ENCODE measurements around the gene MIEN1. TPM values are rescaled to one million over a fixed set of nuclear protein-coding genes. Genes with fewer than 3 reads are reported as not detected.

The MIEN1 gene
- total and polyA plus RNA-seq, 2 of the 13 experiments (the other 11 are each of a cell fraction or from before 2014, with no cell fraction given): 40.6 to 56.6 TPM

DNA sequence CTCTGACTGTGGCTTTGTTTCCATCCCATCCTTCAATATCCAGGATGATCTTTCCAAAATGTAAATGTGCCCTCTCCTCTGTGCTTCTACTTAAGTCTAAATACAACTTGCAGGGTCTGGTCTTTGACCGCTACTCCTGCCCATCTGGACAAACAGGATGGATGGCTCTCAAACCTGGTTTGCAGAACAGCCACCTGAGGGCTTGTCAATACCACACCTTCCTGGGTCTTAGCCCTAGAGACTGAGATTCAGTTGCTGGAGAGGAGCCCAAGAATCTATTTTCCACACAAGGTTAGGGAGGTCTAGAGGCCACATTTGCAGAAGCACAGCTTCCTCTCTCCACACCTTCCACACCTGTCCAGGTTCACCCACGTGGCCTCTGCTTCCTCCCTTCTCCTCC is 5.5 kb upstream of the MIEN1 start (continued):
- TF ChIP-seq, protein P1, sequence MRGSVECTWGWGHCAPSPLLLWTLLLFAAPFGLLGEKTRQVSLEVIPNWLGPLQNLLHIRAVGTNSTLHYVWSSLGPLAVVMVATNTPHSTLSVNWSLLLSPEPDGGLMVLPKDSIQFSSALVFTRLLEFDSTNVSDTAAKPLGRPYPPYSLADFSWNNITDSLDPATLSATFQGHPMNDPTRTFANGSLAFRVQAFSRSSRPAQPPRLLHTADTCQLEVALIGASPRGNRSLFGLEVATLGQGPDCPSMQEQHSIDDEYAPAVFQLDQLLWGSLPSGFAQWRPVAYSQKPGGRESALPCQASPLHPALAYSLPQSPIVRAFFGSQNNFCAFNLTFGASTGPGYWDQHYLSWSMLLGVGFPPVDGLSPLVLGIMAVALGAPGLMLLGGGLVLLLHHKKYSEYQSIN (CRISPR knock-in tag; IDR thresholded peaks at IDR 0.05; ENCODE audit: borderline replicate concordance): no peak
- no peak for TF ChIP-seq ZNF879 (CRISPR knock-in tag; IDR thresholded peaks at IDR 0.05)

DNA sequence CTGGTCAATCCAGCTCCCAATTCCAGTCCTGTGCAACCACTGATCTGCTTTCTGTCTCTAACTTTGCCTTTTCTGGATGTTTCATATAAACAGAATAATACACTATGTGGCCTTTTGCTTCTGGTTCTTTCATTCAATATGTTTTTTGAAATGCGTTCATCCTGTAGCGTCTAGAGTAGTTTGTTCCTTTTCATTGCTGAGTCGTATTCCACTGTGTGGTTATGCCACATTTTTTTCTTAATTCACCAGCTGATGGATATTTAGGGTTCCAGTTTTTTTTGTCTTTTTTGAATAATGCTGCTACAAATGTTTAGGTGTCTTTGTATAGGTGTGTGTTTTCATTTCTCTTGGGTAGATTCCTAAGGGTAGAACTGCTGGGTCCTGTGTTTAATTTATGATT is 2.3 kb upstream of the MIEN1 start:
- H3K36me3 ChIP-seq (replicated peaks in 1 of 2; ENCODE audit: control insufficient read depth in 1 of 2, insufficient read depth in 2 of 2, low read length in 2 of 2): peaks cover 8 to 17% of the 10 kb centered on the region in 2 experiments; a peak in 4 of 5 replicates
- in situ Hi-C loops (cut with HindIII; ENCODE audit: extremely low pct_ligation_motif_present, low pct_unique_long_range_greater_than_20kb): no loop called here
- ChIA-PET CTCF (ENCODE audit: low intra/inter-chr PET ratio, low total read pairs) (no interaction called here), POLR2A (interaction anchor here (1.4 to 1.7 kb wide), 2 partner anchors 18 to 37 kb away, joined by 4 to 5 read pairs; no protein-coding TSS in a partner anchor)
- H3K27ac ChIP-seq (ENCODE audit: extremely low read length, insufficient read depth, low read length): no peak overlapping the region
- intact Hi-C loops (cut with micrococcal nuclease; ENCODE audit: unreplicated experiment): loop anchor here (10.0 kb wide), 1 partner anchor 268 kb away; the partner anchor contains the start of gene CDK12
- no peaks in the 10 kb centered on the region; a peak in 1 of 5 replicates for H3K27me3 ChIP-seq (ENCODE audit: control insufficient read depth in 1 of 2, insufficient read depth in 2 of 2, low read length in 2 of 2)
- no peaks in the 10 kb centered on the region for H3K9me3 ChIP-seq (ENCODE audit: low read length)
- no TSS peak for BruUV-seq (replicated peaks)
- FAIRE-seq (no peak), ATAC-seq (no peak), DNase-seq (ENCODE audit: low spot score) (no peak)
- no peak for TF ChIP-seq ZNF652 (CRISPR knock-in tag; IDR thresholded peaks at IDR 0.05; ENCODE audit: borderline replicate concordance, low read depth)
- TF ChIP-seq, protein P2, sequence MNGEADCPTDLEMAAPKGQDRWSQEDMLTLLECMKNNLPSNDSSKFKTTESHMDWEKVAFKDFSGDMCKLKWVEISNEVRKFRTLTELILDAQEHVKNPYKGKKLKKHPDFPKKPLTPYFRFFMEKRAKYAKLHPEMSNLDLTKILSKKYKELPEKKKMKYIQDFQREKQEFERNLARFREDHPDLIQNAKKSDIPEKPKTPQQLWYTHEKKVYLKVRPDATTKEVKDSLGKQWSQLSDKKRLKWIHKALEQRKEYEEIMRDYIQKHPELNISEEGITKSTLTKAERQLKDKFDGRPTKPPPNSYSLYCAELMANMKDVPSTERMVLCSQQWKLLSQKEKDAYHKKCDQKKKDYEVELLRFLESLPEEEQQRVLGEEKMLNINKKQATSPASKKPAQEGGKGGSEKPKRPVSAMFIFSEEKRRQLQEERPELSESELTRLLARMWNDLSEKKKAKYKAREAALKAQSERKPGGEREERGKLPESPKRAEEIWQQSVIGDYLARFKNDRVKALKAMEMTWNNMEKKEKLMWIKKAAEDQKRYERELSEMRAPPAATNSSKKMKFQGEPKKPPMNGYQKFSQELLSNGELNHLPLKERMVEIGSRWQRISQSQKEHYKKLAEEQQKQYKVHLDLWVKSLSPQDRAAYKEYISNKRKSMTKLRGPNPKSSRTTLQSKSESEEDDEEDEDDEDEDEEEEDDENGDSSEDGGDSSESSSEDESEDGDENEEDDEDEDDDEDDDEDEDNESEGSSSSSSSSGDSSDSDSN (CRISPR knock-in tag; IDR thresholded peaks at IDR 0.05): no peak
- no peak overlapping the region for H3K4me3 ChIP-seq (replicated peaks in 1 of 3; ENCODE audit: insufficient read depth in 1 of 3, low read depth in 2 of 3, low read length in 3 of 3)
- peaks cover 39% of the 10 kb centered on the region for H3K4me1 ChIP-seq (ENCODE audit: insufficient read depth, low read length)
- peaks cover 4% of the 10 kb centered on the region for H3K79me2 ChIP-seq (ENCODE audit: insufficient read depth, low read length)
- no peaks in the 10 kb centered on the region for H4K20me1 ChIP-seq (ENCODE audit: insufficient read depth, low read length)
- no peak overlapping the region for H3K9ac ChIP-seq (ENCODE audit: insufficient read depth, low read depth, low read length)
- WGBS (ENCODE audit: low lambda C conversion rate): 80% methylated on average over 3 of the region's 3 CpGs
- no peak overlapping the region for H2AFZ ChIP-seq (ENCODE audit: low read length)
- H3K4me2 ChIP-seq (ENCODE audit: low read depth, low read length): no peak overlapping the region

Data from HepG2 (cell line).